Large intestine (tissue), 3 donors: ENCODE results near the gene LRRC8D. TPM values are rescaled to one million over a fixed set of nuclear protein-coding genes. Genes with fewer than 3 reads are reported as not detected.

Source experiments
- DNase-seq, 2 donors: peaks; one replicate each; pipeline versions ENCODE4 v3.0.0 to v3.0.0-alpha.2; 2013
- H3K27ac ChIP-seq: one replicate; pipeline ENCODE4 v1.5.1; 2013; ENCODE audit warnings: low read length
- H3K27me3 ChIP-seq: 2 replicates; pipeline ENCODE4 v1.6.1; 2013; ENCODE audit warnings: low read length; ENCODE audit not compliant: control insufficient read depth, insufficient read depth
- H3K36me3 ChIP-seq: 2 replicates; pipeline ENCODE4 v1.6.1; 2013; ENCODE audit warnings: low read length; ENCODE audit not compliant: control insufficient read depth, insufficient read depth
- H3K4me1 ChIP-seq: one replicate; pipeline ENCODE4 v1.6.1; 2013; ENCODE audit warnings: low read length; ENCODE audit not compliant: control insufficient read depth, insufficient read depth
- H3K4me3 ChIP-seq: one replicate; pipeline ENCODE4 v1.5.1; 2013; ENCODE audit warnings: low read length
- H3K9me3 ChIP-seq: one replicate; pipeline ENCODE4 v1.6.1; 2013; ENCODE audit warnings: mild to moderate bottlenecking, low read depth, low read length, moderate library complexity; ENCODE audit not compliant: control insufficient read depth
- WGBS: methylation state at CpG from one replicate; pipeline ENCODE4 v1.1.5; 2013; ENCODE audit warnings: low lambda C conversion rate; ENCODE audit not compliant: insufficient coverage; 5-methylcytosine and 5-hydroxymethylcytosine counted together
- polyA plus RNA-seq: library from polyadenylated mRNA; unstranded; fragments of 120-200 nt; gene quantifications from one replicate; pipeline ENCODE4 v1.2.1, GENCODE V29; 2013

LRRC8D gene
- polyA plus RNA-seq, 1 donor = 33.3 TPM

DNA sequence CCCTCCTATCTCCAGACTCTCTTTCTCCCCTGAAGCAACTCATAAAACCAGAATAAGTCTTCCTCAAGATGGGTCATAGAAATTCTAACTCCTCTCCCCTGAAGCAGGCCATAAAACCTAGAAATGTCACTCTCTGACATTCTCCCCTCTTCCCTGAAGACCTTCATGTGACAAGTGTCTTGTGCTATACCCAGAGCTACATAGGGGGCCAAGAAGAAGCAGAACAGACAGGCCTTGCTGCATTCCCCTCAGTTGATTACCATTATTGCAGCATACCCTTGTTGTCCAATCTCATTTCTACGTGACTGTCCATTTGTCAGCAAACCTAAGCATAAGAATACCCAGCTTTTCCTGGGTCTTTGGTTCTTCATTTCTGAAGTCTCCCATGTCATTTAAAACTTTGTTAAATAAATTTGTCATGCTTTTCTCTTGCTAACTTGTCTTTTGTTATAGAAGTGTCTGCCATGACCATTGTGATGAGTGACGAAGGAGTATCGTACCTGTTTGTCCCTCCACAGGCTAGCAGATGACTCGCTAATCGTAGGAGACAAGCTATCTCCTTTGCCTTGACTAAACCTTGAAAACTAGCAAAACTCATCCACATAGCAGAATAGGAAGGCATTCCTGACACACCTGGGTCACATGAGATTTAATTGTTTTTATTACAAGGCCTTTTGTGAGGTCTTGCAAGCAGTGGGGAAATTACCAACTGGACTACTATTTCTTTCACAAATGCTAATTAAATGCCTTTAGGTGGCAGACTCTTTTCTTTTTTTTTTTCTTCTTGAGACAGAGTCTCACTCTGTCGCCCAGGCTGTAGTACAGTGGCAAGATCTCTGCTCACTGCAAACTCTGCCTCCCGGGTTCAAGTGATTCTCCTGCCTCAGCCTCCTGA lies 134.7 kb downstream of the LRRC8D start:
- no peaks in the 10 kb centered on the region for H3K36me3 ChIP-seq
- H3K4me1 ChIP-seq = peaks cover 22% of the 10 kb centered on the region
- H3K4me3 ChIP-seq = no peak overlapping the region
- H3K9me3 ChIP-seq = no peaks in the 10 kb centered on the region
- no peaks in the 10 kb centered on the region for H3K27me3 ChIP-seq
- 53% methylated on average over 3 of the region's 7 CpGs for WGBS
- H3K27ac ChIP-seq = peak overlapping the region; percentile 69
- DNase-seq = peak in 1 of 2 donors; percentile 65

- no CpG with 5 or more reads among the region's 1 CpG for WGBS
- Histone ChIP-seq H3K27ac (no peak overlapping the region), H3K36me3 (no peaks in the 10 kb centered on the region), H3K4me3 (no peak overlapping the region), H3K9me3 (no peaks in the 10 kb centered on the region), H3K4me1 (peaks cover 19% of the 10 kb centered on the region), H3K27me3 (no peaks in the 10 kb centered on the region)
- peak in 1 of 2 donors; percentile 38 for DNase-seq
Observed at GRCh38 chr1:89957107-89957506, 136.3 kb downstream of the LRRC8D start.

DNA sequence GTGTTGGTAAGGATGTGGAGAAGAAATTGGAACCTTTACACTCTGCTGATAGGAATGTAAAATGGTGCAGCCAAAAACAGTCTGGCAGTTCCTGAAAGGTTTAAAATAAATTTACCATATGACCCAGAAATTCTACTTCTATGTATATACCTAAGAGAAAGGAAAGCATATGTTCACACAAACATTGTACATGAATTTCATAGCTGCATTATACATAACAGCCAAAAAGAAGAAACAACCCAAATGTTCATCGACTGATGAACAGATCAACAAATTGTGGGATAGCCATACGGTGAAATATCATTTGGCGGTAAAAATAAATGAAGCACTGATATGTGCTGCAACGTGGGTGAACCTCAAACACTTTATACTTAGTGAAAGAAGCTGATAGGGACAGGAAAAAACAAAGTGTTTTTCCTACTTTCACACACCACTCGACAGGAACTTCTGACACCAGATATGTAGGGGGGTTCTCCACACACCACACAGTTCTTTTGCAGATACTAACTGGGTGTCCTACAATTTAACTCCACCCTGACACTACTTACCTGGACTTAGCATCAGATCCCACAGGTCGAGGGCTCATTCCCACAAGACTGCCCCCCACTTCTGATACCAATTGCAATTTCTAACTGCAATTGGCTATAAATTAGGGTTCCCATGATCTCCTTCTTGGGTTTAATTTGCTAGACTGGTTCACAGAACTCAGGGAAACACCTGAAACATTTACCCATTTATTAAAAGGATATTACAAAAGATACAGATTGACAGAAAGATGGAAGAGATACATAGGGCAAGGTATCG lies 138.2 kb downstream of the LRRC8D start:
- no peak for DNase-seq
- 83% methylated on average over 1 of the region's 7 CpGs for WGBS
- no peak overlapping the region for H3K4me3 ChIP-seq
- H3K4me1 ChIP-seq = peaks cover 11% of the 10 kb centered on the region
- no peaks in the 10 kb centered on the region for H3K27me3 ChIP-seq
- no peak overlapping the region for H3K27ac ChIP-seq
- no peaks in the 10 kb centered on the region for H3K9me3 ChIP-seq
- H3K36me3 ChIP-seq = no peaks in the 10 kb centered on the region

DNA sequence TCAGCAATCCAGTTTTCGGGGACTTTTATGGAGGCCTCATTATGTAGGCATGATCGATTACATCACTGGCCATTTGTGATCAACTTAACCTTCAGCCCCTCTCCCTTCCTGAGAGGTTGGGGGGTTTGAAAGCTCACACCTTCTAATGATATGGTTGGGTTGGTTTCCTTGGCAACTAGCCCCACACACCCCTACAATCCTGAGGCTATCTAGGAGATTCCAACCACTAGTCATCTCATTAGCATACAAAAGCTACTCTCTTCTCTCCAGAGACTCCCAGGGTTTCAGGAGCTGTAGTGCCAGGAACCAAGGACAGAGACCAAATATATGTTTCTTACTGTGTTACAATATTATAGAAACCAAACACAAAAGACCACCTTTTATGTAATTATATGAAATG lies 138.9 kb downstream of the LRRC8D start:
- H3K27me3 ChIP-seq = no peaks in the 10 kb centered on the region
- H3K4me3 ChIP-seq = no peak overlapping the region
- WGBS = no CpG with 5 or more reads among the region's 2 CpGs
- H3K27ac ChIP-seq = no peak overlapping the region
- no peak for DNase-seq
- peaks cover 11% of the 10 kb centered on the region for H3K4me1 ChIP-seq
- H3K36me3 ChIP-seq = no peaks in the 10 kb centered on the region
- H3K9me3 ChIP-seq = no peaks in the 10 kb centered on the region

DNA sequence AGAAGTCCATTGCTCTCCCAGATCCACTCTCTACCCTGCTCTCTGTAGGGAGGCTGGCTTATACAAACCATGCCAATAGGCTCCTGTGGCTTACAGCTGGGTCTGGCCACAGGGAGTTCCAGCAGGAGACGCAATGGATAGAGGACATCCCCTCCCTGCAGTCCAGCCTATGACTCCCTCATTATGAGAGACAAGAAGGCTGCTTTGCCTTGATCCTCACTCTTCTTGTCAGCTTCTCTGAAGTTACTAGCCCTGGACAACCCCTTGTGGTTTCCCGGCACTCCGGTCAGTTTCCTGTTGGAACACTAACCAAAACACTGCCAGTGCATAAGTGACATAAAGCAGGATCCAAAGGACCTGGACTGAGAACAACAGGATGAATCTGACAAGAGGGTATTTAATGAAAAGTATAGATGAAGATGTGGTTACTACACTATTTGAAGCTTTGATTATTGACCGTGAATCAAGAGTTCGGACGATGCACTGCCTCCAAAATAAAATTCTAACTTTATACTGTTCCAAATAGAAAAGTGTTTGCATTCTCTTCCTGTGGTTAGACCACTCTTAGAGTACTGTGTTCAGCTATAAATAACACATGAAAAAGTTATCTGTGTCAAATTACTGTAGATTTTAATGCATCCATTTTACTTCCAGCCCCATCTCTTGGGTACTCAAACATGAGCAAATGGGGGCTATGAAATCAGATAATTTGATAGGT lies 141.4 kb downstream of the LRRC8D start:
- H3K27ac ChIP-seq = no peak overlapping the region
- no peak for DNase-seq
- WGBS = 90% methylated on average over 3 of the region's 6 CpGs
- H3K27me3 ChIP-seq = no peaks in the 10 kb centered on the region
- H3K9me3 ChIP-seq = no peaks in the 10 kb centered on the region
- H3K4me3 ChIP-seq = no peak overlapping the region
- H3K36me3 ChIP-seq = no peaks in the 10 kb centered on the region
- no peaks in the 10 kb centered on the region for H3K4me1 ChIP-seq

DNA sequence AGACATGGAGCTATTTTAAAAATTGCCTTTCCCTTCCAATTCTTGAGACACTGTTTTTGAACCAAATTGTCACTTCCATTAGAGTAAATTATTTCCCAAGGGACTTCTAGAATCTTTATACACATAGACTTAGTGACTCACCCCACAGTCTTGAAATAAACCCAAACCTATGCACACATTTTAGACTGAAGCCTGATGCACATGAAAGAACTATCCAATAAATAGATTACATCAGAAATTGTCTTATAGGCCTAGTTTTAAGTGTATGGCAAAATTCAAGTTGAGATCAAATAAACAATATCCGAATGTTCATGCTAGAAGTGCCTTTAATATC lies 141.9 kb downstream of the LRRC8D start:
- H3K27me3 ChIP-seq = no peaks in the 10 kb centered on the region
- H3K9me3 ChIP-seq = no peaks in the 10 kb centered on the region
- no peaks in the 10 kb centered on the region for H3K36me3 ChIP-seq
- no peak overlapping the region for H3K4me3 ChIP-seq
- H3K27ac ChIP-seq = no peak overlapping the region
- WGBS = 71% methylated on average over 1 of the region's 1 CpG
- DNase-seq = no peak
- no peaks in the 10 kb centered on the region for H3K4me1 ChIP-seq

- H3K36me3 ChIP-seq = no peaks in the 10 kb centered on the region
- no peaks in the 10 kb centered on the region for H3K4me1 ChIP-seq
- no CpG with 5 or more reads among the region's 4 CpGs for WGBS
Observed at GRCh38 chr1:89965193-89965768, 144.4 kb downstream of the LRRC8D start.

GRCh38 chr1:89966656-89967055 lies 145.8 kb downstream of the LRRC8D start:
- Histone ChIP-seq H3K27ac (no peak overlapping the region), H3K4me3 (no peak overlapping the region), H3K4me1 (no peaks in the 10 kb centered on the region), H3K36me3 (no peaks in the 10 kb centered on the region), H3K27me3 (no peaks in the 10 kb centered on the region), H3K9me3 (no peaks in the 10 kb centered on the region)
- no peak for DNase-seq
- 100% methylated on average over 1 of the region's 5 CpGs for whole genome bisulfite sequencing

More at GRCh38 chr1:89965193-89965768, 144.4 kb downstream of the LRRC8D start:
- Histone ChIP-seq H3K27me3 (no peaks in the 10 kb centered on the region), H3K27ac (no peak overlapping the region), H3K4me3 (no peak overlapping the region), H3K9me3 (no peaks in the 10 kb centered on the region)
- peak in 1 of 2 donors; percentile 22 for DNase-seq

DNA sequence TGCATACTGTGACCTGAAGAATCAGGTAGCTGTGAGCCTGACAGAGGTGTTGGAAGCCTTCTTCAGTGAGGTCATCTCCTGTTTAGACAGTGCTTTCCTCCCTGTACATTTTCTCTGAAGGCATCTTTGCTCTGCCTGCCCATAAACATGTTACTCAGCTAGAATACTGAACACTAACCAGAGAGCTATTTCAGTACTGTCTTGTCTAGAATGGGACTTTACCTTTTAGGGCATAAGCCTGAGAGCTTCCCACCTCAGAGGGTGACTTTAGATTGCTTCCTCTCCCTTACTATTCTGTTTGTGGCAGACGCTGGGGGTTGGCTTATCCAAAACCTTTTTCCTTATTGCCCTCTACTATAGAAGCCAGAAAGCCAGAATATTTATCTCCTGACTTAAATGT lies 150.8 kb downstream of the LRRC8D start:
- no peak overlapping the region for H3K27ac ChIP-seq
- DNase-seq = no peak
- H3K9me3 ChIP-seq = no peaks in the 10 kb centered on the region
- no peaks in the 10 kb centered on the region for H3K27me3 ChIP-seq
- no peaks in the 10 kb centered on the region for H3K4me1 ChIP-seq
- WGBS = no CpG with 5 or more reads among the region's 1 CpG
- no peak overlapping the region for H3K4me3 ChIP-seq
- no peaks in the 10 kb centered on the region for H3K36me3 ChIP-seq

GRCh38 chr1:89972024-89972423 lies 151.2 kb downstream of the LRRC8D start:
- Histone ChIP-seq H3K4me1 (no peaks in the 10 kb centered on the region), H3K9me3 (no peaks in the 10 kb centered on the region), H3K4me3 (no peak overlapping the region), H3K27ac (no peak overlapping the region), H3K27me3 (no peaks in the 10 kb centered on the region), H3K36me3 (no peaks in the 10 kb centered on the region)
- no peak for DNase-seq
